GM19452 (cell line): ENCODE data around the gene HHIPL1.

ENCODE experiments used
- ATAC-seq: cut with Tn5 transposase; IDR thresholded peaks from one replicate; pipeline ENCODE4 v1.9.1; 2021; ENCODE audit not compliant: unreplicated experiment

Gene HHIPL1

DNA sequence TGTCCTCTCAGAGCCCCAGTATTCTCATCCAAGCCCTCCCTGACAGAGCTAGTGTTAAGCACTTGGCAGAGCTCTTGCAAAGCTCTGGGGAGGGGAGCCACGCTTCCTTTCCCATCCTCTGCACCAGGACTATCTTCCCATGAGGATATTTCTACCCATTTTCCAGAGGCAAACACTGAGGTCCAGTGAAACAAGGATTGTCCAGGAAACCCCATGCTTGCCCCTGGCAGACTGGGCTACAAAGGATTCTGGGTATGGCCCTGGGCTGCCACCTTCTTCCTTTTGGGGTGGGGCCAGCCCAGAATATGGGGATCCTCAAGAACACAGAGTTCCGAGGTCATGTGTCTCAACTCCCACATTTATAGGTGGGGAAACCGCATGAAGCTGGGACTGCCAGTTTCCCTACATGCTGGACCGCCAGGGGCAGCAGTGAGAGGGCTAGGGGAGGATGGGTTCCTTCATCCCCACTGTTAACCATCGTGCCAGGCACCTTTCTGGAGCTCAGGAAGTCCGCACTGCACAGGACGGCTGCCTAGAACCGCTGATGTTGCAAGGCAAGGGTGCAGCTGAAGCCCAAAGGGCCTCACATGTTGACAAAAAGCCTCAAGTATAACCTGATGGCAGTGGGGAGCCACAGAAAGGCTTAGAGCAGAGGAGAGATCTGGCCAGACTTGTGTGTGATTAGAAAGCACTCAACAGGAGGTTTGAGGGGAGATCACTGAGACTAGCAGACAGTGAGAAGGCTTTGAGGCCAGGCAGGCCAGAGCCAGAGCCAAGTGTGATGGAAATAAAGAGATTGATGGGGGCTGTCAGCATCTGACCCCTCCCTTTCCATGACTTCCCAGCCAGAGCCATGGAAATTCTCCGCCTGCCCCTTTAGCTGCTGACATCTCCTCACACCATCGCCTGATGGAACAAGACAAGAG is 35.4 kb upstream of the HHIPL1 start:
- no peak for ATAC-seq

DNA sequence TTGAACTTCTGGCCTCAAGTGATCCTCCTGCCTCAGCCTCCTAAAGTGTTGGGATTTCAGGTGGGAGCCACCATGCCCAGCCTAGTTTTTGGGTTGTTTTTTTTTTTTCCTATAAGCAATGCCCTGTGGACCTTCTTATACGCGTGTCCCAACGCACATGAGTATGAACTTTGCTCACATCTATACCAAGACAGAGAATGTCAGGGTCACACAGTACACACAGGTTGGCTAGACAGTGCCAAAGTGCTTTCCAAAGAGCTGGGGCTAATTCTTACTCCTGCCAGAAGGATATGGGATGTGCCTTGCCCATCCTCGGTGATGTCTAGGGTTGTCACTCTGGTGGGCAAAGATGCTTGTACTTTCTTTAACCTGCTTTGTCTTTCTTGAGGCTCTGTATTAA is 33.3 kb upstream of the HHIPL1 start:
- no peak for ATAC-seq

DNA sequence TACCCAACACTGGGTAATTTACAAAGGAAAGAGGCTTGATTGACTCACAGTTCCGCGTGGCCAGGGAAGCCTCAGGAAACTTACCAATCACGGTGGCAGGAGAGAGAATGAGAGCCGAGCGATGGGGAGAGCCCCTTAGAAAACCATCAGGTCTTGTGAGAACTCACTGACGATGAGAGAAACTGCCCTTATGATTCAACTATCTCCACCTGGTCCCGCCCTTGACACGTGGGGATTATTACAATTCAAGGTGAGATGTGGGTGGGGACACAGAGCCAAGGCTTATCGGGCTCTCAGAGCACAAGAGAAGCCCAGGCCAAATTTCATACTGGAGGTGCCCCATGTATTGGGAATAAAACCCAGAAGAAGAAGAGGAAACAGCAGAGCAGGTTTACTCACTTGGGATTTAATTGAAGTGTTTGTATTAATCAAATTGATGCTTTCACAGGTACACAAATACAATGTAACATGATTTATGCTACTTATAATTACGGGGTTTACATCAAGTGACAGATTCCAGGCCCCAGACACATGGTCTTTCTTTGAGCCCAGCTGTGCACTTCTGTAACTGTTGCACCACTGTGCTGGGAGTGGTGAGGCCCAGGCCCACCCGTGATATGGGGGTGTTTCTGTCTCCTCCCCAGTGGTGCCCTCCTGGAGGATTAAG is 32.7 kb upstream of the HHIPL1 start:
- no peak for ATAC-seq

DNA sequence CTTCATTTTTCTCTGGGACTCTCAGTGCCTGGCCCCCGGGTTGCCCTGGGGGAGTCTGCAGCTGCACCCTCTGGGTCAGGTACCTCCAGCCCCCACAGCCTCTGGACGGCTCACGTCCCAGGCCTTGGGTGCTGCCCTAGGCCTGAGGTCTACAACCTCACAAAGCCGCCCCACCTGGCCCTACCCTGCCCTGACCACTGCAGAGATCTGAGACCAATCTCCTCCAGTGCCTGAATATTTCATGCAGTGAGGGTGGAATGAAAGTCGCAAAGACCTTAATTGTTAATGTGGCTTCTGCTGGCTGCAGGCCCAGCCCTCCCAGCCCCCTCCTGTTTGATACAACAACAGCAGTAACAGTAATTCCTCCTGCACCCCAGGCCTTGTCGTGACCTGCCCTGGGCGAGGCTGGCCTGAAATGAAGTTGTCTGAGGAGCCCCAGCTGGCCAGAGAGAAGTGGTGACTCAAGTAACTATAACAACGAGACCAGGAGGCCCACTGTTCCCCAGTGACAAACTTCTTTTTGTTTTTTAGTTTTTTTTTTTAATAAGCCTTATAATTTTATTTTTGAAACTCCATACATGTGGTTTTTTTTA is 32.1 kb upstream of the HHIPL1 start:
- ATAC-seq: no peak

DNA sequence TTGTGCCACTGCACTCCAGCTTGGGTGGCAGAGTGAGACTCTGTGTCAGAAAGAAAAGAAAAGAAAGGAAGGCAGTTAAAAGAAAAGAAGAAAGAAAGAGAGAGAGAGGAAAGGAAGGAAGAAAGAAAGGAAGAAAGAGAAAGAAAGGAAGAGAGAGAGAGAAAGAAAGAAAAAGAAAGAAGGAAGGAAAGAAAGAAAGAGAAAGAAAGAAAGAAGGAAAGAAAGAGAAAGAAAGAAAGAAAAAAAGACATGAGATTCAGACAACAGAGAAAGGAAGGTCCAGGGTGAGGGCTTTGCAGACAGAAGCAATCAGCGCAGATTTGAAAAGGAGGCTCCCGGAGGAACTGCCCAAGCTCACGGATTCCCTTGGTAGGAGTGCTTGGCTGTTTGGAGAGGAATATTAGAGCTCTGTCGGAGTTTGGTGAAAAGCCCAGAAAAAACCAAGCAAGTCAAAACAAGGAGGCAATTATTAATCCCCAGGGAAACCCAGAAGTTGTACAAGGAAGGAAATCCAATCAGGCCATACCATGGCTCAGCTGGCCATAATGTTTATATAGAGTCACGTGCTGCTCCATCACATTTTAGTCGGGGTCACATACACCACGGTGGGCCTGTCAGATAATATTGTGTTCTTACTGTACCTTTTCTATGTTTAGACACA is 29.3 kb upstream of the HHIPL1 start:
- ATAC-seq: no peak

DNA sequence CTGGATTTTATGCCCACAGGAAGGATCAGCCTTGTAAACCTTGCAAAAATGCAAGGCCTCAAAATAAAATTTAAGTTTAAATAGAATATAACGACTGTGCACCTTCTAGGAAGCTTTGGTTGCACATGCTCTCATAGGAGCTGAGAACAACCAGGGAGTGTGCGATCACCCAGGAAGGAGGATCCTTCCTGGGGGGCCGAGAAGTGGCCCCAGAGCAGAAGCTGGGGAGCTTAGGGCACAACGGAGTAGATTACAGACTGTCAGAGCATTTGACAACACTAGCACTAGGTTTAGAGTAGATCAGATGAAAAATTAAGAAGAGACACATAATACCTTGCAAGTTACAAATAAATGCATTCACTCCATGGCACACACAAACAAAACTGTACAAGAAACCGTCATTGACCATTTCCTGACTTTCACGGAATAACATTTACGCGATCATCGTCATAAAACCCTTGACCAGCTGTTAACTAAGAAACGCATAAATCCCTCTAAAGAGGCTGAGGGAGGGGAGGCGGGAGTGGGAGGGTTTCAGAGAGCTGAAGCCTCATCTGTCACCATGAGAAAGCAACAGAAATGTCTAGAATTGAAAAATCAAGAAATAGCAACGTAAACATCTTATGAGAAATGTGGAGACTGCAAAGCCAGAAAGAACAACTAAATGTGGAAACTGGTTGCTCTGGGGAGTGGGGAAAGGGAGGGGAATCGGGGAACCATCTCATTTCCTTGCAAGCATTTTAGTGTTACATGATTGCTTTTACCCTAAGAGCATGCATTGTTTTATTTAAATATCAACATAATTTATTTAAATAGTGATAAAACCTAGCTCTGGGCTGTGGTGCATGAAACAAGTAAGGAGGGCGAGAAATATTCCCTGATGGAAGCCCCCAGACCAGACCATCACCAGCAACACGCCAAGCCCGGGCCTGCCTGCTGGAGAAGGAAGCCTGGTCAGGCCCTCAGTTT is 27.8 kb upstream of the HHIPL1 start:
- no peak for ATAC-seq

DNA sequence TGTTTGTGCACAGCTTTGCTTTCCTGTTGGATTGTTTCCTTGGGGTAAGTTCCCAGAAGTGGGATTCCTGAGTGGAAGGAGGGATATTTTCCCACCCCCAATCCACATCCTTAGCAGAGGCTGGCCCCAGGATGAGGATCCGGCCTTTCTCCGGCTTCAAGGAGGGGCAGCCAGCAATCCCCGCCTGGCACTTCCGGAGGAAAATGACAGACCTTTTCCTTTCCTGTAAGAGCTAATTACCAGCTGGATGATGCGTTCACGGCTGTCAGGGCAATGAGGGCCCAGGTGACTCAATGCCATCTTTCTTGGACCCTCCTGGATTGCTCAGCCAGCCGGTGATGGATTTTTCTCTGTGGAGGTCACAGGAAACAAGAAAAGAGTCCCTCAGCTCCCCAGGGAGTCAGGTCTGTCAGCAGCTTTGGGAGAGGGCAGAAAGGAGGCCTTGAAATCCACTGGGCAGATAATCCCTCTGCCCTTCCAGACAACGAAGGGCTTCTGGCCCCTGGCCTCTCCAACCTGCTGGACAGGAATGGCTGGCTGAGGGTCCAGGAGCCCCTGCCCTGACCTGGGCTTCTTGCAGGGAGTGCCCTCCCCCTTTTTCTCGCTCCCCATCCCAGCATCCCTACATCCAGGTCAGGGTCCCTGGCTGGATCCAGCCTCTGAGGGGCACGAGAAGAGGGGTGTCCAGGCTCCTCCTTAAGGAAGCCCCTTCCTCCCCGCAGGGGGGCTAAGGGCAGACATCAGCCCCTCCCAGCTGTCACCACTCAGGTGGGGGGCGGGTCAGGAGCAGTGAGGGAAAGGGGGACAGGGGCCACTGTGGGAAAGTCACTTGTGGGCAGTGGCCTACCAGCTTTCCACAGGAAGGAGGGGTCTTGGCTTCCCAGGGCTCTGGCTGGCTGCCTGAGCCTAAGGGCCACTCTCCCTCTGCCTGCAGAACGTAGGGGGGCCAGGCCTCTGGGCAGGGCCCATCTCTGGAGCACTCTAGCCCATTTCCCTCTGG is 24.8 kb upstream of the HHIPL1 start:
- no peak for ATAC-seq

DNA sequence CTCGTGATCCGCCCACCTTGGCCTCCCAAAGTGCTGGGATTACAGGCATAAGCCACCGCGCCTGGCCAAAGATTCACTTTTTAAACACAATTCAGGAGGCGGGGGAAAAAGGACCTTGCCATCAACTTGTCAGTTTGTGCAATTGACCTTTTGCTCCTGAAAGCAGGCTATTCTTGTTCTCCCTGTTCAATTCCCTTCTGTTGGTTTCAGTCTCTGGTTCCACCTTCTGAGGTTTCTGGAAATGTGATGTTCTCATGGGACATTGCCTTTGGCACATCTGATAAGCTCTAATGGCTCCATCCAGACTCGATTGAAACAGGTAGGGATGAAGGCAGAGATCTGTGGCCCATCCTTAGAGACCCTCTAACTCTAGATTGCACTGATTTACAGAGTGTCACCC is 23.0 kb upstream of the HHIPL1 start:
- ATAC-seq: no peak

DNA sequence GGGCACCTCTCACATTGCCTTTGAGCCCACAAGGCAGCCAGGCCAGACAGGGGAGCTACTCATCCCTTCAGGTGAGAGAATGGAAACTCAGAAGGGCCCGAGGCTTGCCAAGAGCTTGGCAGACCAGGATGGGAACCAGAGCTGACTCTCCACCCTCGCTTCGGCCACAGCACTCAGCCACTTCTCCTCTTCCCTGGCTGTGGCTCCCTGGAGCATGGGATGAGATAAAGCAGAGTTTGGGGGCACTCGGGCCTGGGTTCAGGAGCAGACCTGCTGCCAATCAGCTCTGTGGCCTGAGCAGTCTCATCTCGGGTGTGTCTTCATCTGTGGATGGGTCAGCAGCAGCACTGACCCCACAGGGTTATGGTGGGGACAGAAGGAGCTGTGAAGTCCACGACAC is 20.9 kb upstream of the HHIPL1 start:
- no peak for ATAC-seq

DNA sequence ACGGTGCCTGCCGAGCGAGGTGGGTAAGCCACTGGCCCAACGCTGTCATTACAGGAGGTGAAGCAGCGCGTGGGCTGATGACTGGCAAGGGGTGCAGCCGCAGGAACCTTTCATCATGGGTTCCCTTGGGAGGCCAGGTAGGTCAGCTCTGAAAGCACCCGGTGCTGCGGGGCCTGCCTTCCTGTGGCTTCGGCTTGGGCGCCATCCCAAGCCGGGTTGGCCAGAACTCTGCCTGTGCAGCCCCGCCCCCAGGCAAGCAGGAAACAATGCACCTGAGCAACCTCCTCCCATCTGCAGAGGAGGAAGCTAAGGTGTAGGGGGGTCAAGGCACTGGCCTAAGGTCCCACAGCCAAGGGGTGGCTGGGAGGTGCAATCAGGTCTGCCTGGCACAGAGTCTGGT is 20.0 kb upstream of the HHIPL1 start:
- no peak for ATAC-seq

DNA sequence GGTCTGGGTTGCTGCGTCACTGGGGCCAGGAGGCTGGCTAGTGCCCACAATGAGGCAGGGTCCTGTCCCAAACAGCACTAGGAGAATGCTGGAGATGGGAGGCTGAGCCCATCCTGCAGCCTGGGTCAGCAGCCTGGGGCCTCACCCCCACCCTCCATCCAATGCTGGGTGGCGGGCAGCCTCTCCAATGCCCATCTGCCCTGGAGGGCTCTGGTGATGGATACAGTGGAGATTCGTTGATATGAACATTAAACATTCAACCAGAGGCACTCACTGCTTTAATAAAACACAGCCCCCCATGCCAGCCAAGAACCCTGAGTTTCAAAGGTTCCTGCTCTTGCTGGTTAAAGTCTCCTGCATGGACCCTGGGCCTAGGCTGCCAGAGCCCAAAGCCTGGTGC is 19.5 kb upstream of the HHIPL1 start:
- no peak for ATAC-seq

DNA sequence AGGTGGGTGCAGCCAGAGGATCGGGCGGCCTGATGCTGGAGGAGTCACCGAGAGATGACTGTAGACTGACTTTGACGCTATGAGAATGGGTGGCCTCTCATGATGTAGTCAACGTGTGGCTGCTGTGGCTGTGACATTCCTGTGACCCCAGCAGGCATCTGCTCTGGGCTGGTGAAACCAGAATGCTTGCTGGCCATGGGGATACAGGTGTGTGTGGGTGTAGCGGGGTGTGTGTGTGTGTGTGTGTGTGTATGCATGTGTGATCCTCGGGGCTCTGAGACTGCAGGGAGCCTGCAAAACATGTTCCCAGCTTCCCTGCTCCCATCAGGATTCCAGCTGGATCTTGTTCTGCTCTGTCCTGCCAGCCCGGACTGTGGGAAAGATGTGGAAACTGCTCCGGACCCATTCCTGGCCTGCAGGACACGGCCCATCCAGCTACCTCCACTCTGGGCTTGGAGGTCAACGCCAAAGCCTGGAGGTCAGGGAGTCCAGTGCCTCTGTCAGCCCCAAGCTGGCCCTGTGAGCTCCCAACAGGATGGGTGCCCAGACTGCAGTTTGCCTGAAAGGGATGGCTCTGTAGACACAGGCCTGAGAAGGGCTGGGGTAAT is 18.8 kb upstream of the HHIPL1 start:
- no peak for ATAC-seq

DNA sequence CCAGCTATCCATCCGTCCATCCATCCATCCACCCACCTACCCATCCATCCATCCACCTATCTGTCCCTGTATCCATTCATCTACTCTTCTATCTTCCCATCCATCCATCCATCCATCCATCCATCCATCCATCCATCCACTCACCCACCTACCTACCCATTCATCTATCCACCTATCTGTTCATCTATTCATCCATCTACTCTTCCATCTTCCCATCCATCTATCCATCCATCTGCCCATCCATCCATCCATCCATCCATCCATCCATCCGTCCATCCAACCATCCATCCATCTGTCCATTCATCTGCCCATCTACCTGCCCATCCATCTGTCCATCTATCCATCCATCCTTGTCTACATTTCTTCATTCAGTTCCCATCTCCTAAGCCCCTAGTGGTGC is 17.8 kb upstream of the HHIPL1 start:
- ATAC-seq: no peak

DNA sequence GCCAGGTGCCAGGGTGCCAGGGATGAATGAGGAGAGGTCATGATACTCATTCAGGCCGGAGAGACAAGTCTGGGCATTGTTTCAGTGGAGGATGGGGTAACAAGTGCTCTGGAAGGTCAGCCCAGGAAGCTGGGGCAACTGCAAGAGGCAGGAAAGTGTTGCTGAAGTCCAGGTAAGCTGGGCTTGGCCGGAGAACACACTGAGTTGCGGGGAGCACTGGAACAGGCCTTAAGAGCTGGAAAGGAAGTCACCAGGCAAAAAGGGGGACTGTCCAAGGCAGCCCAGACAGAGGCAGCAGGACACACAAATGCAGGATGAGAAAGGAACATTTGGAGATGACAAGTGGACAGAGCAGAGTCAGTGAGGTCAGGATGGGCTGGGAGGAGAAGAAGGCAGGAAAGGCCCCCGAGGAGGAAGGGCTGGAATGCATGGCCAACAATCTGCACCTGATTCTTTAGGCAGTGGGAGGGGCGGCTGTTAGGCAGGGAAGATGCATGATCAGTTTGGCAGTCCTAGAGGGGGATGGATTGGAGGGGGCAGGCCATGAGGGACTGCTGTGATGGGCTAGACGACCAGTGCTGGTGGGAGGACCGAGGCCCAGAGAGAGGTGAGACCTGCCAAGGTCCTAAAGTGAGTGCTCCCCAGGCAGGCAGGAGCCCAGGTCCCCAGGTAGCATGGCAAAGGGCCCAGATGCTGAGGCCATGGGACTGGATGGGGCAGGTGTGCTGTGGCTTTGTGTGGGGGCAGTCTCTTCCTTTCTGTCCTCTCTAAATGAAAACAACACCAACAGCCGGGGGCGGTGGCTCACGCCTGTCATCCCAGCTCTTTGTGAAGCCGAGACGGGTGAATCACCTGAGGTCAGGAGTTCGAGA is 17.2 kb upstream of the HHIPL1 start:
- no peak for ATAC-seq

DNA sequence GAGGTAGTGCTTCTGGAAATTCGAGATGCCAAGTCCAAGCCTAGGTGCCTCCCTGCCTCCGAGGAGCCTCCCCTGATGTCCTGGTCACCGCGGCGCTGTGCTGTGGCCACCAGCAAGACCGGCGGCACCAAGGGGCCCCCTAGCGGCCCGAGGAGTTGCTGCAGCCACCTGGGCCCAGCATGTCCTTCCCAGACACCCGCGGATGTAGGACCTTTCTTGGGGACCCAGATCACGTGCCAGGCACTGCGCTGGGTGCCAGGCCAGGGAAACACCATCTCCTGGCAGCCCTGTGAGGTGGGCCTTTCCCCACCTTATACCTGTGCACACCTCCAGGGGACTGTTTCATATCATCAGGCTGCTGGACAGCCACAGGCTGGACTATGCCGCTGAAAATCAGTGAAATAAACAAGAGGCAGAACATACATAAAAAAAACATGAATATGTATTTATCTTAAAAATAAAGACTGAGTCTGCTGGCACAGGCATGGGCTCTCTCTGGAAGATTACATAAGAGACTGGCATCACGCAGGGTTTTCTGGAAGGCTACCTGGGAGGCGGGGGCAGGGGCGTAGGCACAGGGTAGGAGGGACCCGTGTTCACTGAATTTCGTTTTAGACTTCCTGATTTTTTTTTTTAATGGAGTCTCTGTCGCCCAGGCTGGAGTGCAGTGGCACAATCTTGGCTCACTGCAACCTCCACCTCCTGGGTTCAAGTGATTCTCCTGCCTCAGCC is 15.9 kb upstream of the HHIPL1 start:
- ATAC-seq: peak; percentile 82

DNA sequence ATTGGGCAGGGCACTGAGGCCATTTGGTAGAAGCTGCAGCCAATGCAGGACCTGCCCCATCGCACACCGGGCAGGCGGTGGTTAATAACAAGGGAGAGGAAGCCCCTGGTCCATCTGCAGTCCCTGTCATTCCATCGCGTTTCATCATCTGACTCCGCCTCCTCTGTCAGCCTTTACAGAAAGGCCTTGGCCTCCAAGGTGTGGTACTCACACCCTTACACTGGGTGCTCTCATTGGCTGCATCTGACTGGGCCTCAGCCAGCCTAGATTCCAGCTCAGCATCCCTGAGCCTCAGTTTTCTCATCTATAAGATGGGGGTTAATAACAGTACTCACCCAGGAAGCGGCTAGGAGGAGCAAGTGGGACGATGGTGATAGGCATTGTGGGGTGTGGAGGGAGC is 14.7 kb upstream of the HHIPL1 start:
- no peak for ATAC-seq

DNA sequence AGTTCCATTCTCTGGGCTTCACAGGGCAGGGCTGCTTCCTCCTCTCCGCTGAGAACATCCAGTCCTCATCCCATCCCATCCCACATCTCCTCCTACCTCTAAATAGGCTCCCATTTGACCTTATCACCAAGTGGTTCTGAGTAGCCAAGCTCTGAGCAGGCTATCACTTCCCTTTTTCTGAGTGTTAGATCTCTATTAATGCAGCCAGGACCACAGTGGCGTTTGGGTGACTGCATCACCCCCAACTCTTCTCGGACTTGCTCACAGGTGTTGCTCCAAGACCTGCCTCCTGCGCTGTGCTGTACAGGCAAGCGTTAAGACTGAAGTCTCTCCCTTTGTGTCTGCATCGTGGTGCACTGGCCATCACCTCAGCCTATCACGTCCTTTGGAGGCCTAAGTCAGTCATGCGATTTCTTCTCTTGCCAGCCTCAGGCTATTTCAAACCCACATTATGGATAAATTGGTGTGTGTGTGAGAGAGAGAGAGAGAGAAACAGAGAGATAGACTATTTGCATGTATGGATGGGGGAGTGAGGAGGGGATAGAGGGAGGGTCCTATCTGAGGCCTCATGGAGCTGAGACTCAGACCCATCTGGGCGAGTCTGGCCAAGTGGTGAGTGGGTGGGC is 12.4 kb upstream of the HHIPL1 start:
- no peak for ATAC-seq
